SHP77 (cell line): ENCODE data around the gene PNLIPRP2.

Experiments used
- DNase-seq, 2 experiments: peaks; one replicate each; lab custom pipeline; 2025; lab: John Stamatoyannopoulos, UW

PNLIPRP2 gene

DNA sequence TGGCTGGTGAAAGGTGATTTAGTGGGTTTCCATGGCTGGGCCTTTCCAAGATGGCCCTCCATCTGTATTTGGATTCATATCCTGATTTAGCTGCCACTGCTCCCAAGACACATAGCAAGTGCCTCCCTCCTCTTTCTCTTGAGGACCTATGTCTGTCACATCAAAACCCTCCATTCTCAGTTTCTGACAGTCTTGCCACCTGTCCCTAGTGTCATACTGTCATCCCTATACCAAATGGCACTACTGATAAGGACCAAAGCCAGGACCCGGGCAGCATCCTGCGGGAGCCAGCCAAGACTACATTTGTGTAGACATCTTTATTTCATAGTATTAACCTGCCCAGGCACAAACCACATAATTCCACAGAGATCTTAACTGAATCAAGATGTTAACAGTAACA is 34.8 kb downstream of the PNLIPRP2 start:
- no peak for DNase-seq

DNA sequence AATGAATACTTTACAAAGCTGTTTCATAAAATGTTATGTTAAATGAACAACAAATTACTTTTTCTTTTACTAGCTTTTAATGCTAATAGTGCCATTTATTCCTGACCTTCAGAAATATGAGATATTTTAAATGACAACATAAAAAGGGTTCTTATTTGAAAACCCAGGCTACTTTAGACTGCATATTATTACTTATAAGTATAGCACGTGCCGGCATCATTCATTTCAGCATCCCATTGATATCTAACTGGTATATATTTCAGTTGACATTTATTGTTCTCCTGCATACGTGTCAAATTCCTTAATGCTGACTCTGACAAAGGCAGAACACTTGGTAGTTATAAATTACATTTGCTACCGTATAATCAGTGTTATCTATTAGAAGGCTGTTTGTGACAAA is 35.3 kb downstream of the PNLIPRP2 start:
- DNase-seq: no peak

DNA sequence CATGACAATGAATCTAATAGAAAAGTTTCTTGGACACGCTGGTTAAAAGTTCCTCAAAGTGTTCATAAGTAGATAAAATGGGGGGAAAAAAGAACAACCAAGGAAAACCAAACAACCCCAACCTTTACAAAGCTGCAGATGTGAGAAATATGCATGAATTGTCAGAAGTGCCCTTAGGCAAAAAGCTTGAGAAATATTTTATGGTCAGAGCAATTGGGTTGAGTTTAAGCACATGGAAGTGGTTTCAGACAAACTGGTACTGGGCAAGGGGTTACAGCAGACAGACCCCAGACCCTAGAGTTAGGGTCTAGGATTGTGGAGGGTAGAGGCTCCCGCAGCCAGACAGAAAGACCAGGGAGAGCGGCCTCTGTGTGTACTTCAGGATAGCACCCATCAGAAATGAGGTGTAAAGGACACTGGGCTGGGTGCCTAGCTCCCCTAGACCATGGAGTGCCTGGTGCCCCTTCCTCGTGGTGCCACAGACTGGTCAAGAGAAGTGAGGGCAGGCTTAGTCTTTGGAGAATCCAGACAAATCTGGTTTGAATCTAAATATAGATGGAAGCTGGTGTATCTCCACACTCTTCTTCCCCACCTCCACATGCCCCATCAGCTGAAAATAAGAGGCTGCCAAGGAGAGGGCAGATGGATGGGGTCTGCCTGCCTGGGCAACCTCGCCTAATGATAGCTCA is 37.3 kb downstream of the PNLIPRP2 start:
- no peak for DNase-seq

GRCh38 chr10:116659049-116659670 is 38.4 kb downstream of the PNLIPRP2 start:
- DNase-seq: no peak

DNA sequence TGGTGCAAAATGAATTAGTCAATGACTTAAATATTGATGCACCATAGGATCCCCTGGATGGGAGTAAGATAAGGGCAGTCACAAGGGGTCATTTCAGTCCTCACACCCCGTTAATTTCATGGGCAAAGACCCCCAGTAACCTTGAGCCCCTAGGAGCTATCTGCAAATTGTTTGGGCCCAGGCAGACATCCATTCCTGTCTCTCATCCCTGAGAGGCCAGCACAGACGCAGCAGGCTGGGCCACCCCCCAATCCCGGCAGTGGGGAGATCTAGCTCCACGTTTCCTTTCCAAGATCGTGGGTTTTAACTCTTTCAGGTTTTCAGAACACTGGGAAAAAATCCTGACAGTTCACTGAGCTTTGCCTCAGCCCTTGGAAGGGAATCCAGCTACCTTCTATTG is 40.1 kb downstream of the PNLIPRP2 start:
- no peak for DNase-seq

DNA sequence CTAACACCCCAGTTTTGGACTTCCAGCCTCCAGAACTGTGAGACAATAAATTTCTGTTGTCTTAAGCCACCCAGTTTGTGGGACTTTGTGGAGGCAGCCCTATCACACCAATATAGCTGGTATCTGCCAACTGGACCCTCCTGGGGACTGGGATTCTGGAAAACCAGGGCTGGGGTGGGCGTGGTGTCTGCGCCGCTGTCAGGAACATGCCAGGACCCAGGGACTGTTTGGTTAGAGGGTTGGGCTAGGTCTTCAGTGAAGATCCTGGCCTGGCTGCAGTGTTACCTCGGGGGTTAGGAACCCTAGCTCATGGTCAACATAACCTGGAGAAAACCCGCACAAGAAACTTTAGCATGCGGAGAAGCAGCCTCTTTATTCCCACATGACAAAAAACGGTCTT is 42.6 kb downstream of the PNLIPRP2 start:
- no peak for DNase-seq

DNA sequence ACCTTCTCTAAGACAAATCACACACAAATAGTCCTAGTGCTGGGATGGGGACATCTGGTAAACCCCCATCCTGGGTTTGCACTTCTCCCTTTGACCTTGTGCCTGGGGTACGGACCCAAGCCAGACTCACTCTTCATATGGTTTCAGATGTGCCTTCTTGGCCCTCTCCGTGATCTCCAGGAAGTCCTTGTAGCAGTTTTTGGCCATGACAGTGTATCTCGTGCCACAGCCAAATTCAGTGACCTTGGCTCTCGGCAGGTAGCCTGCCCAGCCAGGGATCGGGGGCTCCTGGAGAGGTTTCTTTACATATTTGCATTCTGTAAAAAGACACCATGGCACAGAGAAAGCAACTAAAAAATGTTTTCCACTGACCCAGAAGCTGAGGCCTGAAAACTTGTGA is 43.9 kb downstream of the PNLIPRP2 start:
- DNase-seq: no peak

- DNase-seq: no peak
These were observed 44.9 kb downstream of the PNLIPRP2 start for GRCh38 chr10:116665541-116666125.

GRCh38 chr10:116667484-116667883 is 46.7 kb downstream of the PNLIPRP2 start:
- DNase-seq: no peak

GRCh38 chr10:116668018-116668417 is 47.3 kb downstream of the PNLIPRP2 start:
- no peak for DNase-seq

DNA sequence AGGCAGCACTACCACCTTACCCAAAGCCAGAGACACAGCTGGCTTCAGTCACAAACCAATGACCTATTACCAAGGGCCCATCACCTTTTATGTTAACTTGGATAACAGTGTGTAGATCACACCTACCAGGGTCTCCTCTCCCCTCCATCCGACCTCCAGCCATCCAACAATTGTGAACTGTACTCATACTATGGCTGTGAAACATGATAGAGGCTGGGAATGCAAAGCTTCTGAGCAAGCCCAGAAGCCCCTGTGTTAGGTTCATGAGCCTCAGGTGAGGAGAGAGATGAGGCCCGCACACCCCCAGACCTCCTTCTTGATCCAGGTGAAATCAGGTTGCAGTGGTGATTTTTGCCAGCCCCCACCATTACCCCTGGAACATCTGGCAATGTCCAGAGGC is 47.7 kb downstream of the PNLIPRP2 start:
- DNase-seq: no peak

DNA sequence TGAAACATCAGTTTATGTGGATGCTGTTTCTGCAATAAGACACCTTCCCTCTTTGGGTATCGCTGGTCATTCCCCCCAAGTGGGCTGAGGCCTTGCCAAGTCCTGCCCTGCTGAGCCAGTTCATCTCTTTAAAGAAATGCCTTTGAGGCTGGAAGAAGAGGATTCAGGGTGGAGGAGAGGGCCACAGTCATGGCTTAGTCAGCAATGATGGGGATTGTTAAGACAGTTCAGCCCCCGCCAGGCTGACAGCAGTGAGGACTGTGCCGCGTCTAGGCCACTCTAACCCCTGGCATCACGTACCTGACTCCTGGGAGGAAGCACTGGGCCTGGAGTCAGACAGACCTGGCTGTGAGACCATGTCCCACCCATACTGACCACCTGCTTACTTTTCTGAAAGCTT is 48.3 kb downstream of the PNLIPRP2 start:
- DNase-seq: no peak

- no peak for DNase-seq
These were observed 49.3 kb downstream of the PNLIPRP2 start for GRCh38 chr10:116669832-116670644.

- no peak for DNase-seq
These were observed 50.0 kb downstream of the PNLIPRP2 start for GRCh38 chr10:116670706-116671105.

DNA sequence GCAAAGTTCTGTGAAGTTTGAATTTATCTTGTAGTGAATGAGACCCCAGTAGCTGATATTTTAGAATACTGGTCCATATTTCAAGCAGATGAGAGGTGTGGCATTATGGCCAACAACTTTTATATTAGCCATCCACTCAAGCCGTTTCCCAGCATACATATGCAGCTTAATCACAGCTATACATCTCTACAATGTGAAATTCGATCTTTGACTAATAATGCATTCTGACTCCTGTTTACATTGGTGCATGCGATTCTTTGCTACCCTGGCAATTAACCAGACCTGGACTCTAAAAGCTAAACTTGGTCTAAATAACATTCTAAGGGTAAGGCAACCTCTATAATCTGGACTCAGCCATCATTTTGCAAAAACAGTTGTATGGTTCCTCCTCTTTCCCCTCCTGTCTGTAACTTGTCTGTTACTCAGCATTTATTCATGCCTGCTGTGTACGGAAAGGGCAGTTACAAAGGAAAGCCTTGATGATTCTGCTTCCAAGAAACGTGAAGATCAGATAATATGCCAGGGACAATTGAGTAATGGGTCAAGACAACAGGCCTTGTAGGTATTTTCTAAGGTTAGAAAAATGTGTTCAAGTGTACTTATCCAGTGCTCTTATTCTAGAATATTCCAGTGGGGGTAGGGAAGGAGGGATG is 50.6 kb downstream of the PNLIPRP2 start:
- DNase-seq: no peak

GRCh38 chr10:116672891-116673290 is 52.1 kb downstream of the PNLIPRP2 start:
- no peak for DNase-seq

DNA sequence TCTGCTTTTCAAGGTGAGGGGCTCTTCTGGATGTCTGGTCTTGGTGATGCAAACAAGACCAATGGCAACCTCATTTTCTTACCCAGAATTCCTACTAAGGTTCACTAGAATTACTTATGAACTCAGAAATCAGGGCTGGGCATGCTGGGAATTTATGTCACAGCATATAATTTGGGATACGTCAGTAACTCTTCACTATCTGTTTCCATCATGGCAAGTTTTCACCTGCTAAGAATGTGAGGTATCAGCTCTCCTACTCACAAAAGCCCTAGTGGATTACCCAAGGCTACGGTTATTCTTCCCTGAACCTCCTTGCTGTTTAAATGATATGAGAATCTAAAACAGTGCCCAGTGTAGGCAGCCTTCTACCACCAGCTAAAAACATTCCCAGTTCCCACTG is 53.1 kb downstream of the PNLIPRP2 start:
- DNase-seq: no peak

- DNase-seq: no peak
These were observed 54.2 kb downstream of the PNLIPRP2 start for GRCh38 chr10:116674901-116675423.

- DNase-seq: no peak
These were observed 55.4 kb downstream of the PNLIPRP2 start for GRCh38 chr10:116676118-116676517.

DNA sequence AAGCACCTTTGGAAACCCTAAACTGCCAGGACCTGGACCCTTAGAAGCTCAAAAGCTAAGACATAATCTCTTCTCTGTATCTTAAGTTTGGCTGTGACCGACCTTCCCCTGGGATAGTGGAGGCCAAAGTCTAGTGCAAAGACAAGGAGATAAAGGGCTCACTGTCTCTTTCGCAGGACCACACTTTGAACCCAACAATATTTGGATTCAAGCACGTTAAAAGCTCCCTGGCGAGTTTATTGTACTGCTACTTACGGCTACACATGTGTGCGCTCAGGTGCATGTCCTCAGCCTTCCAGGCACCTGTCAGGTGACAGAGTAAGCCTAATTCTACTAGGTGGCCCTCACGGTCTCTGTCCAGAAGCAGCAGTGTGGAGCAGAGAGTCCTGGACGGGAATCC is 55.9 kb downstream of the PNLIPRP2 start:
- no peak for DNase-seq

- DNase-seq: no peak
These were observed 58.6 kb downstream of the PNLIPRP2 start for GRCh38 chr10:116679351-116679750.

GRCh38 chr10:116683166-116683565 is 62.4 kb downstream of the PNLIPRP2 start:
- no peak for DNase-seq
